OCI-LY7 (cell line): ENCODE measurements around the gene REPIN1. TPM values are rescaled to one million over a fixed set of nuclear protein-coding genes. Genes with fewer than 3 reads are reported as not detected.

Experiments
- BruUV-seq: library from RNA; stranded (reverse); fragments of 400-500 nt; replicated peaks from 2 replicates; lab custom pipeline; 2021; lab: Mats Ljungman, UMichigan
- CTCF ChIA-PET: fragments of 300-600 bp; sonication (Branson Sonifier 250); formaldehyde crosslinking; loops from one replicate; lab custom pipeline; 2022; ENCODE audit warnings: antibody characterized with exemption; ENCODE audit not compliant: unreplicated experiment; lab: Charles Lee
- POLR2A ChIA-PET: fragments of 300-600 bp; sonication (Branson Sonifier 250); formaldehyde crosslinking; loops from one replicate; lab custom pipeline; 2022; ENCODE audit warnings: antibody characterized with exemption; lab: Charles Lee
- DNase-seq: peaks from one replicate; pipeline ENCODE4 v3.0.0-alpha.2; 2015; ENCODE audit warnings: low spot score
- H2AFZ ChIP-seq: fragments of 200-600 bp; sonication (generic), shearing (Covaris generic); 2 replicates; pipeline ENCODE4 v1.6.1; 2014; ENCODE audit warnings: mild to moderate bottlenecking, antibody characterized with exemption, low read length, moderate library complexity
- H3K27ac ChIP-seq: fragments of 200-600 bp; sonication (generic); 2 replicates; pipeline ENCODE4 v1.5.1; 2014; ENCODE audit warnings: mixed run types, low read depth, mild to moderate bottlenecking, moderate library complexity, low read length, inconsistent platforms; ENCODE audit not compliant: poor library complexity, severe bottlenecking
- H3K36me3 ChIP-seq: fragments of 200-600 bp; sonication (generic); 2 replicates; pipeline ENCODE4 v1.6.1; 2014; ENCODE audit warnings: mild to moderate bottlenecking, antibody characterized with exemption, low read length, moderate library complexity, mixed read lengths; ENCODE audit not compliant: insufficient read depth
- H3K4me1 ChIP-seq: fragments of 200-600 bp; sonication (generic); 2 replicates; pipeline ENCODE4 v1.5.1; 2014; ENCODE audit warnings: mild to moderate bottlenecking, low read length; ENCODE audit not compliant: insufficient read depth, poor library complexity, severe bottlenecking
- H3K4me2 ChIP-seq: fragments of 200-600 bp; sonication (generic); 2 replicates; pipeline ENCODE4 v1.6.1; 2014; ENCODE audit warnings: mild to moderate bottlenecking, low read length
- H3K4me3 ChIP-seq: fragments of 200-600 bp; sonication (generic); 2 replicates; pipeline ENCODE4 v1.5.1; 2014; ENCODE audit warnings: mild to moderate bottlenecking, low read depth, low read length; ENCODE audit not compliant: poor library complexity, severe bottlenecking
- H3K79me2 ChIP-seq: fragments of 200-600 bp; sonication (generic); 2 replicates; pipeline ENCODE4 v1.6.1; 2016; ENCODE audit warnings: low read depth, mild to moderate bottlenecking, low read length, moderate library complexity, mixed read lengths; ENCODE audit not compliant: insufficient read depth
- H3K9me2 ChIP-seq: fragments of 200-600 bp; sonication (generic); 2 replicates; pipeline ENCODE4 v1.6.1; 2016; ENCODE audit warnings: mild to moderate bottlenecking, low read length, mixed read lengths; ENCODE audit not compliant: insufficient read depth
- H3K9me3 ChIP-seq: fragments of 200-600 bp; sonication (generic); 2 replicates; pipeline ENCODE4 v1.6.1; 2014; ENCODE audit warnings: mild to moderate bottlenecking, mixed run types, low read length, mixed read lengths
- H4K20me1 ChIP-seq: fragments of 200-600 bp; sonication (generic); 2 replicates; pipeline ENCODE4 v1.6.1; 2014; ENCODE audit warnings: mild to moderate bottlenecking, antibody characterized with exemption, low read length, moderate library complexity, mixed read lengths; ENCODE audit not compliant: insufficient read depth
- EZH2phosphoT487 ChIP-seq: fragments of 200-600 bp; sonication (generic); IDR thresholded peaks from 2 replicates; pipeline ENCODE4 v1.6.1; 2018; ENCODE audit warnings: low read depth, borderline replicate concordance, mild to moderate bottlenecking, mixed run types, antibody characterized with exemption, low read length, moderate library complexity, mixed read lengths
- intact Hi-C: fragments of 100-400 bp; cut with micrococcal nuclease; formaldehyde crosslinking; loops from one replicate; pipeline ENCODE4 v1.10.0; 2022; ENCODE audit not compliant: unreplicated experiment
- total RNA-seq, 2 experiments: library from RNA; depleted of rRNA in 1 of 2; stranded (reverse); fragments of >200 nt in 1 of 2; shearing (Covaris generic) in 1 of 2; gene quantifications; 2 replicates each; pipeline ENCODE4 v1.2.3, GENCODE V29; 2014 to 2022
- TF ChIP-seq, protein P1 (sequence below): fragments of 200-600 bp; sonication (generic); conservative IDR thresholded peaks from 2 replicates; pipeline ENCODE4 v1.5.1; 2014; ENCODE audit warnings: mild to moderate bottlenecking, antibody characterized with exemption, low read length, moderate library complexity, mixed read lengths

REPIN1 gene
- total RNA-seq, 2 experiments from 2014 or later: 19.0 to 46.2 TPM

- Histone ChIP-seq H3K9me3 (no peaks in the 10 kb centered on the region), H3K79me2 (no peaks in the 10 kb centered on the region; the same call in 1 of the 2 replicates), H2AFZ (peak overlapping the region; percentile 87; the same call in 1 of the 2 replicates), H3K4me1 (peaks cover 40% of the 10 kb centered on the region), H3K4me2 (peak overlapping the region; percentile 96), H3K9me2 (no peaks in the 10 kb centered on the region), H4K20me1 (no peaks in the 10 kb centered on the region), H3K4me3 (peak overlapping the region; percentile 80), H3K27ac (peak overlapping the region; percentile 89), H3K36me3 (peaks cover 10% of the 10 kb centered on the region)
- TF ChIP-seq EZH2phosphoT487: no peak
- TF ChIP-seq, protein P1, sequence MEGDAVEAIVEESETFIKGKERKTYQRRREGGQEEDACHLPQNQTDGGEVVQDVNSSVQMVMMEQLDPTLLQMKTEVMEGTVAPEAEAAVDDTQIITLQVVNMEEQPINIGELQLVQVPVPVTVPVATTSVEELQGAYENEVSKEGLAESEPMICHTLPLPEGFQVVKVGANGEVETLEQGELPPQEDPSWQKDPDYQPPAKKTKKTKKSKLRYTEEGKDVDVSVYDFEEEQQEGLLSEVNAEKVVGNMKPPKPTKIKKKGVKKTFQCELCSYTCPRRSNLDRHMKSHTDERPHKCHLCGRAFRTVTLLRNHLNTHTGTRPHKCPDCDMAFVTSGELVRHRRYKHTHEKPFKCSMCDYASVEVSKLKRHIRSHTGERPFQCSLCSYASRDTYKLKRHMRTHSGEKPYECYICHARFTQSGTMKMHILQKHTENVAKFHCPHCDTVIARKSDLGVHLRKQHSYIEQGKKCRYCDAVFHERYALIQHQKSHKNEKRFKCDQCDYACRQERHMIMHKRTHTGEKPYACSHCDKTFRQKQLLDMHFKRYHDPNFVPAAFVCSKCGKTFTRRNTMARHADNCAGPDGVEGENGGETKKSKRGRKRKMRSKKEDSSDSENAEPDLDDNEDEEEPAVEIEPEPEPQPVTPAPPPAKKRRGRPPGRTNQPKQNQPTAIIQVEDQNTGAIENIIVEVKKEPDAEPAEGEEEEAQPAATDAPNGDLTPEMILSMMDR: no peak
- no TSS peak for BruUV-seq
- intact Hi-C loops: loop anchor here (2.0 kb wide), 1 partner anchor 37 kb away; the partner anchor contains the start of gene REPIN1
- ChIA-PET CTCF (interaction anchor here (0.7 kb wide), 1 partner anchor 66 kb away, joined by 4 read pairs; no protein-coding TSS in a partner anchor), POLR2A (interaction anchor here (0.8 to 3.2 kb wide), 9 partner anchors 24 to 570 kb away, joined by 3 to 20 read pairs (median 9); partner anchors contain the start of gene REPIN1)
- peak; percentile 27 for DNase-seq
Observed at GRCh38 chr7:150406312-150406566, 37.6 kb downstream of the REPIN1 start.

GRCh38 chr7:150406567-150407421 lies 38.2 kb downstream of the REPIN1 start:
- H3K36me3 ChIP-seq: peaks cover 10% of the 10 kb centered on the region
- DNase-seq: peak; percentile 78
- H3K4me3 ChIP-seq: peak overlapping the region; percentile 80
- peaks cover 40% of the 10 kb centered on the region for H3K4me1 ChIP-seq
- BruUV-seq: no TSS peak
- POLR2A ChIA-PET: interaction anchor here (0.8 to 3.2 kb wide), 12 partner anchors 22 to 569 kb away, joined by 3 to 20 read pairs (median 7); partner anchors contain the start of gene REPIN1
- H3K79me2 ChIP-seq: no peaks in the 10 kb centered on the region; the same call in 1 of the 2 replicates
- CTCF ChIA-PET: no interaction called here
- intact Hi-C loops: loop anchor here (2.0 kb wide), 1 partner anchor 38 kb away; the partner anchor contains the start of gene REPIN1
- H3K27ac ChIP-seq: peak overlapping the region; percentile 89
- peak overlapping the region; percentile 56; the same call in 1 of the 2 replicates for H2AFZ ChIP-seq
- no peaks in the 10 kb centered on the region for H3K9me2 ChIP-seq
- TF ChIP-seq, protein P1: no peak
- no peak for TF ChIP-seq EZH2phosphoT487
- peak overlapping the region; percentile 96 for H3K4me2 ChIP-seq
- H4K20me1 ChIP-seq: no peaks in the 10 kb centered on the region
- no peaks in the 10 kb centered on the region for H3K9me3 ChIP-seq
